Tibial nerve (tissue), 3 donors: ENCODE measurements around the gene SRPK2.

Source experiments
- CTCF ChIP-seq, 5 experiments: fragments of 200-600 bp in 3 of 5; fragments of 450-650 bp in 2 of 5; sonication (generic) in 3 of 5; IDR thresholded peaks; one replicate each; pipeline ENCODE4 v1.5.1; 2016 to 2019; ENCODE audit warnings: antibody characterized with exemption in 5 of 5, mild to moderate bottlenecking in 3 of 5, moderate library complexity in 2 of 5
- POLR2A ChIP-seq, 2 donors: fragments of 450-650 bp; IDR thresholded peaks; one replicate each; pipeline ENCODE4 v1.6.1; 2017; ENCODE audit warnings: antibody characterized with exemption in 2 of 2, mild to moderate bottlenecking in 2 of 2, moderate library complexity in 2 of 2

GRCh38 chr7:105261689-105262088 is 127.0 kb downstream of the SRPK2 start:
- TF ChIP-seq CTCF (IDR thresholded peaks at IDR 0.05) (no peak), POLR2A (IDR thresholded peaks at IDR 0.05) (no peak)
